ENCODE data around the gene EXOC6B. TPM values are rescaled to one million over a fixed set of nuclear protein-coding genes. Genes with fewer than 3 reads are reported as not detected.

Gene EXOC6B
- polyA plus RNA-seq, 4 donors, result 6.9 to 12.6 (median 8.5) TPM

DNA sequence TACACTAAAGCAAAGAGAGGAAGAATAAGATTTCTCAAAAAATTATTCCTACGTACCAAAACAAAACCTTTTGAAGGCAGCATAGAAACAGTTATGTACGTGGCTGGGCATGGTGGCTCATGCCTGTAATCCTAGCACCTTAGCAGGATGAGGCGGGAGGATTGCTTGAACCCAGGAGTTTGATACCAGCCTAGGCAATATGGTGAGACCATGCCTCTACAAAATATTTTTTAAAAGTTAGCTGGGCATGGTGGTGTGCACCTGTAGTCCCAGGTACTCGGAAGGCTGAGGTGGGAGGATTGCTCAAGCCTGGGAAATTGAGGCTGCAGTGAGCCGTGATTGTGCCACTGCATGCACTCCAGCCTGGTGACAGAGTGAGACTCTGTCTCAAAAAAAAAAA lies 663.3 kb downstream of the EXOC6B start:
- Histone ChIP-seq H3K27ac (ENCODE audit: low read depth in 1 of 3, low read length in 2 of 3) (no peak overlapping the region), H3K27me3 (ENCODE audit: control insufficient read depth in 3 of 3, insufficient read depth in 3 of 3, low read length in 3 of 3) (no peaks in the 10 kb centered on the region), H3K4me3 (ENCODE audit: low read depth in 1 of 3, low read length in 3 of 3) (no peak overlapping the region), H3K9me3 (ENCODE audit: control insufficient read depth in 2 of 2, insufficient read depth in 1 of 2, low read depth in 1 of 2, low read length in 1 of 2) (no peaks in the 10 kb centered on the region), H3K36me3 (ENCODE audit: control insufficient read depth in 3 of 3, insufficient read depth in 2 of 3, low read depth in 1 of 3, low read length in 3 of 3) (no peaks in the 10 kb centered on the region), H3K4me1 (ENCODE audit: control insufficient read depth in 3 of 3, insufficient read depth in 2 of 3, low read depth in 1 of 3, low read length in 2 of 3) (no peaks in the 10 kb centered on the region)
- WGBS, 3 donors, result 79 to 93% (median 91%) methylated on average over 5 of the region's 5 CpGs
- FAIRE-seq (no peak), DNase-seq (no peak)

DNA sequence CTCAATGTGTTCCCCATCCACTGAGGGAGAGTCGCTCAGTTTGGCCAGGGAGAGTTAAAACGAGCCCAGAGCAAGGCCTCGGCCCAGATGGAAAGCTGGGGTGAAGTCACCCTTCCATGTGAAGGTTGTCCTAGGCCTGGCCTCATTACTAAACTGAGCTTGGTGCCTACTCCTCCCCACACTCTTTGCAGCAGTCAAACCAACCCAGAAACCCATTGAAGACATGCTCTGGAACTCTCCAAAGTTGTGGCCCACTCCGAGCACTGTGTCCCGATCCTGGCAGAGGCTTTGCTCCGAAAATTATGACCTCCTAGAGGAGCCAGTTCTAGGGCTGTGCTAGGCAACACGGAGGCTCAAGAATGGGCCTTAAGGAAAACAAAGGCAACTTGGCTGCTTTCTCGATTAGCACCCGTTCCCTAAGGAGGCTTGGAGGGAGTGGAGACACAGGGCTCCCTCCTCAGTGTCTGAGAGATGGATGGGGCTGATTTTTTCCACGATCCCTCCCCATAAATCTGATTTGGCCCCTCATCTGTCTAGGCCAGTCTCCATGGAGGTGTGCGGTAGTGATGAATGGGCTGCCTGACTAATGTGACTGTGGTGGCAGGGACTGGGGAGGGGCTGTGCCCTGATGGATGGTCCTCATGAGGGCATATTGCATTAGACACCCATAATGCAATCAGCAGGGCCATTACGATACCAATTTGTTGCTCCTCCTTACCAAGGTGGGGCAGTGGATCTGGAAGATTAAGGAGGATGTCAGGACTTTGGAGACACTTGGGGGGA lies 666.4 kb downstream of the EXOC6B start:
- 89 to 92% (median 91%) methylated on average over 12 of the region's 12 CpGs for WGBS, 3 donors

DNA sequence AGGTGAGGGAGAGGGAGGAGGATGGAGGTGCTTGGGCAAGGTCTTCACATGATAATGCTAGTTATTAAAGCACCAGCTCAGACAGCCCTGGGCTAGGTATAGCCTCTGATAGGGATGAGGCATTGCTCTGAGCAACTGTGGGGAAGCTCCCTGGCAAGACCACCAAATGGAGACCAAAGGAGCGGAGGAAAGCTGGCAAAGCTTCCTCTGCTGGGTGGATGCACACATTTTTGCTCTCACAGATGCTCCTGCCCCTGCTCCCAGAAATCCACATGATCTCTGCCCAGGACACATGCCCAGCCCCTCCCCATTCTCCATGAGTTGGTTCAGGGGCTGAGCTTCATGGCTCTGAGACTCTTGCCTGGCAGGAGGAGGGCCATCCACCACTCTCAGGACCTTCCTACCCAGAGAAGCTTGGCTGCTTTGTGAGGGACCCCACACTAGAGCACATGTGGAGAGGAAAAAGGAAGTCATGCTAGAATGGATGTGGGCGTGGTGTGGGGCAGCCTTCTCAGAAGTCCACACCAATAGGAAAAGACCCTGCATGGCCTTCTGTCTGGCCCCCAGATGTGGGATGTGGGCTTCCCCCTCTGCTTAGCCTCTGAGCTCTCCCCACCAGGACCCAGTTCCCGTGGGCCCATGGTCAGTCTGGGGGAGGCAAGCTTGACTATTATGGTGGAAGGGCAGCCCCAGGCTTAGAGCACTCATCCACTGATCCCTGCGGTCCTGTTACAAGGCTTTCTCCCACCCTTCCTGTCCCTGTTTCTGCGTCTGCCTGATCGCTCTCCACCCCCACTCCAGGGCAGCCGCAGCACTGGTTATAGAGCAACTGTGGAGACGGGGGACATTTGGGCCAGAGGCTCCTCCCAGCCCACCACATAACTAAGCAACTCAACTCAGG lies 667.7 kb downstream of the EXOC6B start:
- Histone ChIP-seq H3K4me3 (ENCODE audit: low read depth in 1 of 3, low read length in 3 of 3) (no peak overlapping the region), H3K27me3 (ENCODE audit: control insufficient read depth in 3 of 3, insufficient read depth in 3 of 3, low read length in 3 of 3) (no peaks in the 10 kb centered on the region), H3K4me1 (ENCODE audit: control insufficient read depth in 3 of 3, insufficient read depth in 2 of 3, low read depth in 1 of 3, low read length in 2 of 3) (no peaks in the 10 kb centered on the region), H3K36me3 (ENCODE audit: control insufficient read depth in 3 of 3, insufficient read depth in 2 of 3, low read depth in 1 of 3, low read length in 3 of 3) (no peaks in the 10 kb centered on the region), H3K27ac (ENCODE audit: low read depth in 1 of 3, low read length in 2 of 3) (no peak overlapping the region), H3K9me3 (ENCODE audit: control insufficient read depth in 2 of 2, insufficient read depth in 1 of 2, low read depth in 1 of 2, low read length in 1 of 2) (no peaks in the 10 kb centered on the region)
- FAIRE-seq (no peak), DNase-seq (no peak)
- WGBS, 3 donors, result 81 to 91% (median 88%) methylated on average over 8 of the region's 8 CpGs

More for the DNA sequence above, 666.4 kb downstream of the EXOC6B start:
- Histone ChIP-seq H3K36me3 (ENCODE audit: control insufficient read depth in 3 of 3, insufficient read depth in 2 of 3, low read depth in 1 of 3, low read length in 3 of 3) (no peaks in the 10 kb centered on the region), H3K27ac (ENCODE audit: low read depth in 1 of 3, low read length in 2 of 3) (no peak overlapping the region), H3K4me1 (ENCODE audit: control insufficient read depth in 3 of 3, insufficient read depth in 2 of 3, low read depth in 1 of 3, low read length in 2 of 3) (no peaks in the 10 kb centered on the region), H3K27me3 (ENCODE audit: control insufficient read depth in 3 of 3, insufficient read depth in 3 of 3, low read length in 3 of 3) (no peaks in the 10 kb centered on the region), H3K4me3 (ENCODE audit: low read depth in 1 of 3, low read length in 3 of 3) (no peak overlapping the region), H3K9me3 (ENCODE audit: control insufficient read depth in 2 of 2, insufficient read depth in 1 of 2, low read depth in 1 of 2, low read length in 1 of 2) (no peaks in the 10 kb centered on the region)
- DNase-seq (no peak), FAIRE-seq (no peak)

DNA sequence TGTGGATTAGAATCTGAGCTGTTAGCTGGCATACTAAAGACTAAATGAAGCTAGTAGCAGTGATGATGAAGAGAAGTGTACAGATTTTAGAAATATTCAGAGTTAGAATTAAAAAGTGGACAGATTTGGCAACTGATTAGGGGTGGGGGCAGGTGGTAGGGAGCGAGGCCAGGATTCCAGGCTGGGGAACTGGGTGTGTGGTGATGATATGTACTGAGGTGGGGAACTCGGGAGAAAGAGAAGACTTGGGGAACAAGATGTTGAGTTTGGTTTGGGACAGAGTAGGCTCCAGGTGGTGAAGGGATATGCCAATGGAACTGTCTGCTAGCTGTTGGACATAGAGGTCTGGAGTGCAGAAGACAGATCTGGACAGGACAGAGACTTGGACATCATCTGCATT lies 669.0 kb downstream of the EXOC6B start:
- WGBS, 3 donors, result 54 to 80% (median 56%) methylated on average over 2 of the region's 2 CpGs
- DNase-seq, result no peak
- no peak for FAIRE-seq
- Histone ChIP-seq H3K27me3 (ENCODE audit: control insufficient read depth in 3 of 3, insufficient read depth in 3 of 3, low read length in 3 of 3) (no peaks in the 10 kb centered on the region), H3K36me3 (ENCODE audit: control insufficient read depth in 3 of 3, insufficient read depth in 2 of 3, low read depth in 1 of 3, low read length in 3 of 3) (no peaks in the 10 kb centered on the region), H3K4me3 (ENCODE audit: low read depth in 1 of 3, low read length in 3 of 3) (no peak overlapping the region), H3K27ac (ENCODE audit: low read depth in 1 of 3, low read length in 2 of 3) (no peak overlapping the region), H3K9me3 (ENCODE audit: control insufficient read depth in 2 of 2, insufficient read depth in 1 of 2, low read depth in 1 of 2, low read length in 1 of 2) (no peaks in the 10 kb centered on the region), H3K4me1 (ENCODE audit: control insufficient read depth in 3 of 3, insufficient read depth in 2 of 3, low read depth in 1 of 3, low read length in 2 of 3) (no peaks in the 10 kb centered on the region)

DNA sequence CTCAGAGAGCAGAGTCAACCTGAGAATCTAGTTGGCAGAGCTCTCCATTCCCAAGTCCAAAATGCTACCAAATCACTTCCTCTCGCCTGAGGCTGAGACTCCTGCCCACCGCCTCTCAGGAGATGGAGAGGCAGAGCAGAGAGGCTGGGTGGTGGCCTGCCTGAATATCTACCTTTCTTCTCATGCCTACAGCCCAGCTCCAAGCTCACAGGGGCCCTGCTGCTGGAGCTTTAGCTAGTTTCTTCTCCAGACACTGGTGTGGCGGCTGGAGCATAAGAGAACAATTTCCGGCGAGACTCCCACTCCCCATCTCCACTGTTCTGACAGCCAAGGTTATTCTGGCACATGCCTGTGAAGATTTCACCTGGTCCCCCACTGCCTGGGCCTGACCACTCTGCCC lies 670.1 kb downstream of the EXOC6B start:
- 86 to 95% (median 93%) methylated on average over 5 of the region's 5 CpGs for WGBS, 3 donors
- H3K4me1 ChIP-seq (ENCODE audit: control insufficient read depth in 3 of 3, insufficient read depth in 2 of 3, low read depth in 1 of 3, low read length in 2 of 3), result no peaks in the 10 kb centered on the region
- H3K36me3 ChIP-seq (ENCODE audit: control insufficient read depth in 3 of 3, insufficient read depth in 2 of 3, low read depth in 1 of 3, low read length in 3 of 3), result no peaks in the 10 kb centered on the region
- DNase-seq, result no peak
- no peak overlapping the region for H3K27ac ChIP-seq (ENCODE audit: low read depth in 1 of 3, low read length in 2 of 3)
- FAIRE-seq, result no peak
- H3K27me3 ChIP-seq (ENCODE audit: control insufficient read depth in 3 of 3, insufficient read depth in 3 of 3, low read length in 3 of 3), result no peaks in the 10 kb centered on the region
- no peaks in the 10 kb centered on the region for H3K9me3 ChIP-seq (ENCODE audit: control insufficient read depth in 2 of 2, insufficient read depth in 1 of 2, low read depth in 1 of 2, low read length in 1 of 2)
- H3K4me3 ChIP-seq (ENCODE audit: low read depth in 1 of 3, low read length in 3 of 3), result no peak overlapping the region

DNA sequence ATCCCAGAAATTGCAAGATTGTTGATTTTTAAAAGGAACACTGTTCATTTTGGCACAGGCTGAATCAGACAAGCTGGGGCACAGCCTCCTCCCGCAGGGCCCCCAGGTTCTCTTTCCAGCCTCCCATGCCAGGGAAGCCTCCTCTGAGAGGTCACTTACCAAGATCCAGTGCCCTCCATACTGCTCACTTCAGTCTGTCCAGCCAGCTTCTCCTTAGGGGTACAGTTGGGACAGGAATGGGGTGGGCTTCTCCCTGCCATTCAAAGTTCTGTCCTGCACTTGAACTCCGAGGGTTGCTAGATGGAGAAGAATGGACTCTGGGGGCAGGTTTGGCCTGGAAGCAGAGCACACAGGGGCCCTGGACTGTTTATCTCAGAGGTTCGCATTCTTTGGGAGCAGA lies 670.7 kb downstream of the EXOC6B start:
- Histone ChIP-seq H3K9me3 (ENCODE audit: control insufficient read depth in 2 of 2, insufficient read depth in 1 of 2, low read depth in 1 of 2, low read length in 1 of 2) (no peaks in the 10 kb centered on the region), H3K4me3 (ENCODE audit: low read depth in 1 of 3, low read length in 3 of 3) (no peak overlapping the region), H3K36me3 (ENCODE audit: control insufficient read depth in 3 of 3, insufficient read depth in 2 of 3, low read depth in 1 of 3, low read length in 3 of 3) (no peaks in the 10 kb centered on the region), H3K27ac (ENCODE audit: low read depth in 1 of 3, low read length in 2 of 3) (no peak overlapping the region), H3K4me1 (ENCODE audit: control insufficient read depth in 3 of 3, insufficient read depth in 2 of 3, low read depth in 1 of 3, low read length in 2 of 3) (peaks cover 0 to 1% (median 0%) of the 10 kb centered on the region in 3 donors), H3K27me3 (ENCODE audit: control insufficient read depth in 3 of 3, insufficient read depth in 3 of 3, low read length in 3 of 3) (peaks cover 0 to 5% (median under 1%) of the 10 kb centered on the region in 3 donors)
- WGBS, 3 donors, result 83 to 88% (median 83%) methylated on average over 3 of the region's 3 CpGs
- DNase-seq (no peak), FAIRE-seq (no peak)

DNA sequence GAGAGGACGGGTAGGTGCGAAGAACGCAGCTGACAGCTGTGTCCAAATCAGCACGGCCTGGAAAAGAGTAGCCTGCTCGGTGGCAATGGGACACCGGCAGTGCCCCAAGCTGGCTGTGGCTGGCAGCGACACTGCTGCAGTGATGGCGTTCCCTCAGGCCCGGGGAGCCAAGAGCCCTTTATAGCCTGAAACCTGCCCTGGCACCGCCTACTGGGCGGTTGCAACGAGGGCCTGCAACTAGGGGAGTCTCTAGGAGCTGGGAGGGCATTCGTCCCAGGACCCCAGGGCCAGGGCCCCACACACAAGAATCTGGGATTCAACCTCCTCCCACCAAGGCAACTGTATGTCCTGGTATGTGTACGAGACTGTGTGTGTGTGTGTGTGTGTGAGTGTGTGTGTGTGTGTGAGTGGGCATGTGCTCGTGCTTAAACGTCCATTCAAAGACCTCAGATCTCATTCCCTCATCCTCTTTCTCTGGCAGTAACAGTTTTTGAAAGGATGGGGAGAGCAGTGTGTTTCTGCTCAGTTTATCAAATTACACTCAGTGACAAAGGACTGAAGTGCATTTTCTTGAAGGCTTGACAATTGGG lies 671.4 kb downstream of the EXOC6B start:
- DNase-seq, result no peak

DNA sequence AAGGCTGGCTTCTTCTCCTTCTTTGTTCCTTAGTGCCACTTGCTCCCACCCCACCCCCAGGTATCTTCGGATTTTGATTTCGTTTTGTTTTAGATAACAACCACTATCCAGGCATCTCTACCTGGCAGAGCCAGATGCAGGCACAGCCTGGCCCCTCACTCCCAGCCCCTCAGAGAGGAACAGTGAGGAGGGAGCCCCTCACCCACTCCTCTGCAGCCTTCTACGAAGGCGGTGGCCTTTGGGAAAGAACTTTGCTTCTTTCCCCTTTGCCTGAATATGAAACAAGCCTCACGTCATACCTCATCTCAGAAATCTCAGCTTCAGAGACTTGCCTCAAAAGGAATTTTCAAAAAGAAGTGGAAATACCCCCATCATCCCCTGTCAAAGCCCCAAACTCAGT lies 671.9 kb downstream of the EXOC6B start:
- no peak for FAIRE-seq
- Histone ChIP-seq H3K4me1 (ENCODE audit: control insufficient read depth in 3 of 3, insufficient read depth in 2 of 3, low read depth in 1 of 3, low read length in 2 of 3) (peaks cover 2 to 12% (median 4%) of the 10 kb centered on the region in 3 donors), H3K36me3 (ENCODE audit: control insufficient read depth in 3 of 3, insufficient read depth in 2 of 3, low read depth in 1 of 3, low read length in 3 of 3) (no peaks in the 10 kb centered on the region), H3K9me3 (ENCODE audit: control insufficient read depth in 2 of 2, insufficient read depth in 1 of 2, low read depth in 1 of 2, low read length in 1 of 2) (no peaks in the 10 kb centered on the region), H3K4me3 (ENCODE audit: low read depth in 1 of 3, low read length in 3 of 3) (no peak overlapping the region), H3K27ac (ENCODE audit: low read depth in 1 of 3, low read length in 2 of 3) (no peak overlapping the region), H3K27me3 (ENCODE audit: control insufficient read depth in 3 of 3, insufficient read depth in 3 of 3, low read length in 3 of 3) (peaks cover 0 to 17% (median 9%) of the 10 kb centered on the region in 3 donors)
- no peak for DNase-seq
- WGBS, 3 donors, result 79 to 87% (median 79%) methylated on average over 5 of the region's 5 CpGs

More for the DNA sequence above, 671.4 kb downstream of the EXOC6B start:
- Histone ChIP-seq H3K4me1 (ENCODE audit: control insufficient read depth in 3 of 3, insufficient read depth in 2 of 3, low read depth in 1 of 3, low read length in 2 of 3) (peaks cover under 1 to 8% (median 1%) of the 10 kb centered on the region in 3 donors), H3K27me3 (ENCODE audit: control insufficient read depth in 3 of 3, insufficient read depth in 3 of 3, low read length in 3 of 3) (peaks cover 0 to 12% (median 5%) of the 10 kb centered on the region in 3 donors), H3K4me3 (ENCODE audit: low read depth in 1 of 3, low read length in 3 of 3) (no peak overlapping the region), H3K9me3 (ENCODE audit: control insufficient read depth in 2 of 2, insufficient read depth in 1 of 2, low read depth in 1 of 2, low read length in 1 of 2) (no peaks in the 10 kb centered on the region), H3K36me3 (ENCODE audit: control insufficient read depth in 3 of 3, insufficient read depth in 2 of 3, low read depth in 1 of 3, low read length in 3 of 3) (no peaks in the 10 kb centered on the region), H3K27ac (ENCODE audit: low read depth in 1 of 3, low read length in 2 of 3) (no peak overlapping the region)
- 82 to 87% (median 86%) methylated on average over 16 of the region's 16 CpGs for WGBS, 3 donors
- FAIRE-seq, result no peak
